ENCODE measurements around the gene ANKLE1. TPM values are rescaled to one million over a fixed set of nuclear protein-coding genes. Genes with fewer than 3 reads are reported as not detected.

ANKLE1 gene
- total RNA-seq: 1 to 10 TPM; 5.8 to 8.9 TPM

GRCh38 chr19:17281391-17282304 is at the start of gene ANKLE1:
TSS of gene ANKLE1 (plus strand) at chr19:17281901. CDS start at chr19:17281921, 20 bp downstream.
- ATAC-seq (replicated peaks in 1 of 2) (peak; percentile 30 to 50), DNase-seq (peak; percentile 43 to 59)
- Mint-ChIP-seq H3K4me3 (peak within 1 kb of the TSS; percentile 90 to 94), H3K27ac (peak within 1 kb of the TSS; percentile 64), H3K27me3 (ENCODE audit: low read depth) (peaks cover 5% of the 10 kb centered on the region), H3K9me3 (no peaks in the 10 kb centered on the region), H3K36me3 (ENCODE audit: insufficient read depth in 2 of 2) (peaks cover 0 to 3% of the 10 kb centered on the region in 2 donors), H3K4me1 (ENCODE audit: low read depth) (peaks cover 9% of the 10 kb centered on the region)

GRCh38 chr19:17232258-17232657 is 49.4 kb upstream of the ANKLE1 start:
- DNase-seq (no peak), ATAC-seq (replicated peaks in 1 of 2) (no peak)
- H3K36me3 Mint-ChIP-seq (ENCODE audit: insufficient read depth in 2 of 2): no peaks in the 10 kb centered on the region
- no peaks in the 10 kb centered on the region for H3K9me3 Mint-ChIP-seq
- no peak overlapping the region for H3K27ac Mint-ChIP-seq
- peaks cover 21% of the 10 kb centered on the region for H3K4me1 Mint-ChIP-seq (ENCODE audit: low read depth)
- no peaks in the 10 kb centered on the region for H3K27me3 Mint-ChIP-seq (ENCODE audit: low read depth)
- no peak overlapping the region for H3K4me3 Mint-ChIP-seq

- Mint-ChIP-seq H3K4me1 (ENCODE audit: low read depth) (peaks cover 14% of the 10 kb centered on the region), H3K27me3 (ENCODE audit: low read depth) (no peaks in the 10 kb centered on the region), H3K9me3 (no peaks in the 10 kb centered on the region), H3K4me3 (peak overlapping the region; percentile 84 to 87), H3K27ac (no peak overlapping the region), H3K36me3 (ENCODE audit: insufficient read depth in 2 of 2) (no peaks in the 10 kb centered on the region)
- DNase-seq: peak; percentile 70 to 80
- ATAC-seq (replicated peaks in 1 of 2): peak; percentile 67 to 78
Observed at GRCh38 chr19:17234911-17235299, 46.8 kb upstream of the ANKLE1 start.

- H3K4me3 Mint-ChIP-seq: peak overlapping the region; percentile 84 to 87
- H3K27ac Mint-ChIP-seq: no peak overlapping the region
- ATAC-seq (replicated peaks in 1 of 2) (peak; percentile 90 to 95), DNase-seq (peak; percentile 82 to 87)
- peaks cover 14% of the 10 kb centered on the region for H3K4me1 Mint-ChIP-seq (ENCODE audit: low read depth)
- no peaks in the 10 kb centered on the region for H3K27me3 Mint-ChIP-seq (ENCODE audit: low read depth)
- H3K9me3 Mint-ChIP-seq: no peaks in the 10 kb centered on the region
- no peaks in the 10 kb centered on the region for H3K36me3 Mint-ChIP-seq (ENCODE audit: insufficient read depth in 2 of 2)
Observed at GRCh38 chr19:17235300-17235970, 46.3 kb upstream of the ANKLE1 start.

GRCh38 chr19:17235971-17236777 is 45.5 kb upstream of the ANKLE1 start:
- no peak for DNase-seq

GRCh38 chr19:17236811-17237543 is 44.7 kb upstream of the ANKLE1 start:
- no peak for DNase-seq
- Mint-ChIP-seq H3K4me1 (ENCODE audit: low read depth) (peaks cover 14% of the 10 kb centered on the region), H3K9me3 (no peaks in the 10 kb centered on the region), H3K27ac (no peak overlapping the region), H3K4me3 (peak overlapping the region in 1 of 2 donors; percentile 62), H3K27me3 (ENCODE audit: low read depth) (no peaks in the 10 kb centered on the region), H3K36me3 (ENCODE audit: insufficient read depth in 2 of 2) (no peaks in the 10 kb centered on the region)
- no peak for ATAC-seq (replicated peaks in 1 of 2)

More at GRCh38 chr19:17235971-17236777, 45.5 kb upstream of the ANKLE1 start:
- H3K9me3 Mint-ChIP-seq: no peaks in the 10 kb centered on the region
- H3K4me1 Mint-ChIP-seq (ENCODE audit: low read depth): peaks cover 14% of the 10 kb centered on the region
- peak in 1 of 2 donors; percentile 47 for ATAC-seq (replicated peaks in 1 of 2)
- no peaks in the 10 kb centered on the region for H3K36me3 Mint-ChIP-seq (ENCODE audit: insufficient read depth in 2 of 2)
- no peaks in the 10 kb centered on the region for H3K27me3 Mint-ChIP-seq (ENCODE audit: low read depth)
- H3K4me3 Mint-ChIP-seq: peak overlapping the region; percentile 84 to 87
- H3K27ac Mint-ChIP-seq: no peak overlapping the region

GRCh38 chr19:17237747-17238706 is 43.7 kb upstream of the ANKLE1 start:
- Mint-ChIP-seq H3K36me3 (ENCODE audit: insufficient read depth in 2 of 2) (no peaks in the 10 kb centered on the region), H3K4me3 (no peak overlapping the region), H3K9me3 (no peaks in the 10 kb centered on the region), H3K27me3 (ENCODE audit: low read depth) (no peaks in the 10 kb centered on the region), H3K4me1 (ENCODE audit: low read depth) (peaks cover 14% of the 10 kb centered on the region), H3K27ac (no peak overlapping the region)
- no peak for ATAC-seq (replicated peaks in 1 of 2)
- no peak for DNase-seq

- Mint-ChIP-seq H3K27me3 (ENCODE audit: low read depth) (no peaks in the 10 kb centered on the region), H3K27ac (no peak overlapping the region)
- ATAC-seq (replicated peaks in 1 of 2): no peak
Observed at GRCh38 chr19:17240062-17240752, 41.5 kb upstream of the ANKLE1 start.

GRCh38 chr19:17240826-17241399 is 40.8 kb upstream of the ANKLE1 start:
- Mint-ChIP-seq H3K27me3 (ENCODE audit: low read depth) (no peaks in the 10 kb centered on the region), H3K4me1 (ENCODE audit: low read depth) (no peaks in the 10 kb centered on the region), H3K36me3 (ENCODE audit: insufficient read depth in 2 of 2) (no peaks in the 10 kb centered on the region), H3K4me3 (no peak overlapping the region), H3K9me3 (no peaks in the 10 kb centered on the region), H3K27ac (no peak overlapping the region)
- DNase-seq (no peak), ATAC-seq (replicated peaks in 1 of 2) (no peak)

More at GRCh38 chr19:17240062-17240752, 41.5 kb upstream of the ANKLE1 start:
- Mint-ChIP-seq H3K4me1 (ENCODE audit: low read depth) (no peaks in the 10 kb centered on the region), H3K9me3 (no peaks in the 10 kb centered on the region), H3K36me3 (ENCODE audit: insufficient read depth in 2 of 2) (no peaks in the 10 kb centered on the region), H3K4me3 (no peak overlapping the region)
- no peak for DNase-seq

- H3K27ac Mint-ChIP-seq: no peak overlapping the region
- H3K4me1 Mint-ChIP-seq (ENCODE audit: low read depth): peaks cover 10% of the 10 kb centered on the region
- no peaks in the 10 kb centered on the region for H3K36me3 Mint-ChIP-seq (ENCODE audit: insufficient read depth in 2 of 2)
- ATAC-seq (replicated peaks in 1 of 2) (no peak), DNase-seq (no peak)
- H3K9me3 Mint-ChIP-seq: no peaks in the 10 kb centered on the region
- peaks cover 9% of the 10 kb centered on the region for H3K27me3 Mint-ChIP-seq (ENCODE audit: low read depth)
- no peak overlapping the region for H3K4me3 Mint-ChIP-seq
Observed at GRCh38 chr19:17242431-17243208, 39.1 kb upstream of the ANKLE1 start.
